Sigmoid colon (tissue), 7 donors: ENCODE measurements around the gene SRPX. TPM values are rescaled to one million over a fixed set of nuclear protein-coding genes. Genes with fewer than 3 reads are reported as not detected.

Experiments
- DNase-seq: peaks from one replicate; pipeline ENCODE4 v3.0.0-alpha.2; 2019
- H3K27ac ChIP-seq, 4 donors: fragments of 200-600 bp; sonication (generic); one replicate each; pipeline ENCODE4 v1.5.1; 2016 to 2019; ENCODE audit warnings: mild to moderate bottlenecking in 1 of 4
- H3K27me3 ChIP-seq, 3 donors: fragments of 200-600 bp; sonication (generic); one replicate each; pipeline ENCODE4 v1.5.1; 2019; ENCODE audit warnings: mild to moderate bottlenecking in 1 of 3
- H3K36me3 ChIP-seq, 4 donors: fragments of 200-600 bp; sonication (generic); one replicate each; pipeline ENCODE4 v1.5.1; 2016 to 2019
- H3K4me1 ChIP-seq, 4 donors: fragments of 200-600 bp; sonication (generic); one replicate each; pipeline ENCODE4 v1.5.1; 2017 to 2019
- H3K4me3 ChIP-seq, 4 donors: fragments of 200-600 bp; sonication (generic); one replicate each; pipeline ENCODE4 v1.5.1; 2017 to 2019; ENCODE audit warnings: mild to moderate bottlenecking in 2 of 4, moderate library complexity in 1 of 4
- H3K9me3 ChIP-seq, 4 donors: fragments of 200-600 bp in 3 of 4; sonication (generic) in 3 of 4; one replicate each; pipeline versions ENCODE4 v1.5.1 to v1.6.1; 2013 to 2019
- CTCF ChIP-seq, 4 experiments: fragments of 450-650 bp in 3 of 4; fragments of 200-600 bp in 1 of 4; IDR thresholded peaks; one replicate each; pipeline ENCODE4 v1.5.1; 2016 to 2019; ENCODE audit warnings: antibody characterized with exemption in 4 of 4, mild to moderate bottlenecking in 3 of 4, moderate library complexity in 2 of 4
- EP300 ChIP-seq, 4 donors: sonication (generic); formaldehyde crosslinking; IDR thresholded peaks; one replicate each; pipeline ENCODE4 v1.6.1; 2017; ENCODE audit warnings: antibody characterized with exemption in 4 of 4
- POLR2A ChIP-seq, 2 donors: fragments of 450-650 bp; IDR thresholded peaks; one replicate each; pipeline ENCODE4 v1.6.1; 2016; ENCODE audit warnings: antibody characterized with exemption in 2 of 2, mild to moderate bottlenecking in 2 of 2, moderate library complexity in 2 of 2
- POLR2AphosphoS5 ChIP-seq, 4 donors: sonication (generic); formaldehyde crosslinking; IDR thresholded peaks; one replicate each; pipeline ENCODE4 v1.6.1; 2017; ENCODE audit warnings: antibody characterized with exemption in 4 of 4
- WGBS, 2 donors: extraction: QIAGEN DNeasy Blood & Tissue Kit; methylation state at CpG; one replicate each; pipeline ENCODE4 v1.1.7; 2013; 5-methylcytosine and 5-hydroxymethylcytosine counted together
- intact Hi-C: fragments of 100-400 bp; cut with DNase I; formaldehyde crosslinking; loops from one replicate; pipeline ENCODE4 v1.15.1; 2023
- polyA plus RNA-seq, 3 donors: library from polyadenylated mRNA; stranded (reverse); fragments of 200-250 nt; gene quantifications; one replicate each; pipeline ENCODE4 v1.2.3, GENCODE V29; 2013
- total RNA-seq, 4 donors: library from RNA; depleted of rRNA; stranded (reverse); fragments of >200 nt; gene quantifications; one replicate each; pipeline ENCODE4 v1.1.0, GENCODE V29; 2016
- donor health status: healthy with polysubstance abuse.
- donor health status: Bipolar disorder and iron deficiency.
- donor health status: healthy.

The SRPX gene
- total and polyA plus RNA-seq, 7 donors: 12.0 to 169 (median 134) TPM

DNA sequence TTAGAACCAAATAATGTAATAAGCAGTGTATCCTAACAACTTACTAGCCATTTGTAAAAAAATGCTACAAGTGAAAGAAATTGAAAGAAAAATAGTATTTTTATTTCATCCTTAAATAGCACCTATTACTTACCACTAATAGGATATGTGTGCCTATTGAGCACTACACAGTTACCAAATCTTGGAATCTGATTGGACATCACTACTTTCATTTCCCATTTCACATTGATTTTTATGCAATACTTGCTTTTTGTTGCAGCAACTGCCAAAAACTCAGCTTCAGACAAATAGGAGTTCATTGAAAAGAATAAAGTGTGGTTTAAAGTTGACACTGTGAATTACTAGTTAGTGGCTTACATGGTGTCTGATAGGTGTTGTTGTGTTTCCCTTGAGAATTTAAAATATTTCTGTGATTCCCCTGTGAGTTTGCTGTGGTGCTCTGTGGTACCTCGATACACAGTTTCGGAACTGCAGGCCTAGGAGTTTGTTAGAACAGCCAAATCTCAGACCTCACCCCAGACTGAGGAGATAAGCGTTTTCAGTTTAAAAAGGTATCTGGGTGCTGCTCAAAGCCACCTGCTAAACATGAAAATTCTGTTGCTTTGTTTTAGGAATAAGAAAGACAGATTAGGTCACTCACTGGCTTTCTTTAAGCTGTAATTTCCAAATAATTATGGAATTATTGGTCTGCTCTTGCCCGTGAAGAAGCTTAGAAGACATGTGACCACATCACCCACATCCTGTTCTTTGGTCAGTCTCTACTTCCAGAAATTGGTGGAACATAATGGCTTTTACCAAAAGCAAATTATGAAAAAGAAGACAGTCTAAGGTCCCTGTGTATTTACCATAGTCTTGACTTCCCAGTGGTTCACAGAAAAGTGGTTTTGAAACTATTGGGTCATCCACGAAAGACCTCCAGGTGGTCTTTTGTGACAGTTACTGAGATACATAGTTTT lies 116.5 kb downstream of the SRPX start:
- intact Hi-C loops: no loop called here
- no peaks in the 10 kb centered on the region for H3K4me1 ChIP-seq
- H3K4me3 ChIP-seq: no peak overlapping the region
- H3K36me3 ChIP-seq: no peaks in the 10 kb centered on the region
- no peak for DNase-seq
- no peaks in the 10 kb centered on the region for H3K27me3 ChIP-seq
- 73 to 89% methylated on average over 5 of the region's 5 CpGs for WGBS, 2 donors
- TF ChIP-seq EP300 (IDR thresholded peaks at IDR 0.05): no peak
- TF ChIP-seq POLR2AphosphoS5 (IDR thresholded peaks at IDR 0.05): no peak
- no peak for TF ChIP-seq POLR2A (IDR thresholded peaks at IDR 0.05)
- no peak for TF ChIP-seq CTCF (IDR thresholded peaks at IDR 0.05)
- no peak overlapping the region for H3K27ac ChIP-seq
- no peaks in the 10 kb centered on the region for H3K9me3 ChIP-seq

GRCh38 chrX:38102875-38103274 lies 117.8 kb downstream of the SRPX start:
- Histone ChIP-seq H3K27ac (no peak overlapping the region), H3K9me3 (no peaks in the 10 kb centered on the region), H3K4me1 (no peaks in the 10 kb centered on the region), H3K36me3 (no peaks in the 10 kb centered on the region), H3K4me3 (no peak overlapping the region), H3K27me3 (no peaks in the 10 kb centered on the region)
- TF ChIP-seq POLR2A (IDR thresholded peaks at IDR 0.05) (no peak), EP300 (IDR thresholded peaks at IDR 0.05) (no peak), POLR2AphosphoS5 (IDR thresholded peaks at IDR 0.05) (no peak), CTCF (IDR thresholded peaks at IDR 0.05) (no peak)
- intact Hi-C loops: no loop called here
- 98 to 100% methylated on average over 1 of the region's 1 CpG for WGBS, 2 donors
- no peak for DNase-seq

- no peak for TF ChIP-seq CTCF (IDR thresholded peaks at IDR 0.05)
- TF ChIP-seq POLR2AphosphoS5 (IDR thresholded peaks at IDR 0.05): no peak
- TF ChIP-seq POLR2A (IDR thresholded peaks at IDR 0.05): no peak
- no peak for TF ChIP-seq EP300 (IDR thresholded peaks at IDR 0.05)
- no peaks in the 10 kb centered on the region for H3K9me3 ChIP-seq
- H3K4me3 ChIP-seq: no peak overlapping the region
- intact Hi-C loops: no loop called here
- 89 to 94% methylated on average over 2 of the region's 2 CpGs for WGBS, 2 donors
- DNase-seq: no peak
- H3K27ac ChIP-seq: no peak overlapping the region
- H3K36me3 ChIP-seq: no peaks in the 10 kb centered on the region
- H3K4me1 ChIP-seq: no peaks in the 10 kb centered on the region
- no peaks in the 10 kb centered on the region for H3K27me3 ChIP-seq
These were observed 118.4 kb downstream of the SRPX start for GRCh38 chrX:38102240-38102639.

GRCh38 chrX:38099688-38100087 lies 121.0 kb downstream of the SRPX start:
- Histone ChIP-seq H3K36me3 (no peaks in the 10 kb centered on the region), H3K4me3 (no peak overlapping the region), H3K4me1 (no peaks in the 10 kb centered on the region), H3K9me3 (no peaks in the 10 kb centered on the region), H3K27me3 (no peaks in the 10 kb centered on the region), H3K27ac (no peak overlapping the region)
- DNase-seq: no peak
- TF ChIP-seq CTCF (IDR thresholded peaks at IDR 0.05) (no peak), POLR2AphosphoS5 (IDR thresholded peaks at IDR 0.05) (no peak), POLR2A (IDR thresholded peaks at IDR 0.05) (no peak), EP300 (IDR thresholded peaks at IDR 0.05) (no peak)
- intact Hi-C loops: no loop called here

Other genes starting within 250 kb of the SRPX start
- under 1 TPM in 3 of 4 donors, not detected in 1; under 0.01 to 0.36 (median 0.14) TPM for gene SYTL5, start 214.3 kb downstream of the SRPX start, total RNA-seq
- 10 to 100 TPM in 2 of 3 donors, 1 to 10 TPM in 1; 3.4 to 21.0 (median 15.6) TPM for gene SYTL5, start 214.3 kb downstream of the SRPX start, polyA plus RNA-seq
- gene RPGR, start 106.6 kb upstream of the SRPX start, total RNA-seq: 10 to 100 TPM in 3 of 4 donors, 1 to 10 TPM in 1; 9.3 to 41.8 (median 17.6) TPM
- 1 to 10 TPM; 3.7 to 8.3 (median 6.6) TPM for gene RPGR, start 106.6 kb upstream of the SRPX start, polyA plus RNA-seq
- gene OTC, start 131.7 kb upstream of the SRPX start, total RNA-seq: 1 to 10 TPM in 2 of 4 donors, under 1 TPM in 1, not detected in 1; 0.49 to 3.3 (median 3.2) TPM
- 1 to 10 TPM; 1.1 to 5.3 (median 3.0) TPM for gene OTC, start 131.7 kb upstream of the SRPX start, polyA plus RNA-seq